GM23248 (cell line): Measurements from ENCODE around the gene ATP10A.

Experiments
- EZH2 ChIP-seq: fragments of 200-600 bp; sonication (generic); IDR thresholded peaks from 2 replicates; pipeline ENCODE4 v1.6.1; 2018; ENCODE audit warnings: antibody characterized with exemption, mild to moderate bottlenecking; ENCODE audit not compliant: insufficient read depth, poor library complexity, severe bottlenecking
- EZH2phosphoT487 ChIP-seq: fragments of 200-600 bp; sonication (generic); IDR thresholded peaks from 2 replicates; pipeline ENCODE4 v1.6.1; 2018; ENCODE audit warnings: antibody characterized with exemption, moderate library complexity, mild to moderate bottlenecking, low read depth; ENCODE audit not compliant: insufficient read depth

DNA sequence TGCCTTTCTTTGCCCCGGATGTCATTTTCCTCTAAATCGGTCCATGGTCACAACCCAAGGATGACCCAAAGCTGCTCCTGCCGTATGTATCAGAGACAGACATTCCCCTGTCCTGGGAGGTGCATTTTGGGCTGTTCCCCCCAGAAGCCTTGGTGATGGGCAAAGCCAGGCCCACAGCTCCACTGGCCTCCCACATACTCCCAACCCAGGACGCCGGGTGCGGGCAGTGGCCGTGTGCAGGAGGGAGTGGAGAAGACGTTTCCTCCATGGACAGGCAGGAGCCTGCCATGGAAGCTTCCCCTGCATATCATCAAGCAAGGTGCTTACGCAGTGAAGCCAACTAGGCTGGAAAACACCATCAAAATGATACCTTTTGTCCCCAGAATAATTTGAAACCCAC is 175.0 kb downstream of the ATP10A start:
- TF ChIP-seq EZH2, result no peak
- no peak for TF ChIP-seq EZH2phosphoT487
